Mucosa of rectum (tissue), 2 donors: ENCODE measurements around the gene CACNA1B.
"Not testable (repeated sequence)": the region's sequence is repeated elsewhere in the genome, so short reads cannot be mapped to it uniquely, and the experiment has no call there.

Source experiments
- H3K27ac ChIP-seq, 2 donors: one replicate each; pipeline ENCODE4 v1.7.0; 2013; ENCODE audit warnings: inconsistent platforms in 2 of 2, low read depth in 2 of 2, low read length in 2 of 2
- H3K27me3 ChIP-seq, 2 donors: one replicate each; pipeline ENCODE4 v1.7.0; 2013; ENCODE audit warnings: low read length in 2 of 2; ENCODE audit not compliant: control insufficient read depth in 2 of 2, insufficient read depth in 2 of 2
- H3K36me3 ChIP-seq, 2 donors: one replicate each; pipeline ENCODE4 v1.7.0; 2013; ENCODE audit warnings: low read length in 2 of 2; ENCODE audit not compliant: control insufficient read depth in 2 of 2, insufficient read depth in 2 of 2
- H3K4me1 ChIP-seq, 2 donors: one replicate each; pipeline ENCODE4 v1.7.0; 2013; ENCODE audit warnings: low read length in 2 of 2, mild to moderate bottlenecking in 1 of 2; ENCODE audit not compliant: control insufficient read depth in 2 of 2, insufficient read depth in 2 of 2
- H3K4me3 ChIP-seq, 2 donors: one replicate each; pipeline ENCODE4 v1.7.0; 2013; ENCODE audit warnings: low read length in 2 of 2
- H3K9ac ChIP-seq, 2 donors: one replicate each; pipeline ENCODE4 v1.7.0; 2013; ENCODE audit warnings: low read length in 2 of 2, low read depth in 1 of 2, mild to moderate bottlenecking in 1 of 2
- H3K9me3 ChIP-seq, 2 donors: one replicate each; pipeline ENCODE4 v1.7.0; 2013; ENCODE audit warnings: low read length in 2 of 2; ENCODE audit not compliant: control insufficient read depth in 2 of 2
- donor health status: healthy.
- donor health status: Normal muscosa, but diverticular disease.

CACNA1B gene

GRCh38 chr9:138122201-138122600 lies 244.6 kb downstream of the CACNA1B start:
- Histone ChIP-seq H3K4me3 (no peak overlapping the region), H3K36me3 (no peaks in the 10 kb centered on the region), H3K9me3 (no peaks in the 10 kb centered on the region), H3K27ac (no peak overlapping the region), H3K4me1 (no peaks in the 10 kb centered on the region), H3K9ac (no peak overlapping the region), H3K27me3 (no peaks in the 10 kb centered on the region)

DNA sequence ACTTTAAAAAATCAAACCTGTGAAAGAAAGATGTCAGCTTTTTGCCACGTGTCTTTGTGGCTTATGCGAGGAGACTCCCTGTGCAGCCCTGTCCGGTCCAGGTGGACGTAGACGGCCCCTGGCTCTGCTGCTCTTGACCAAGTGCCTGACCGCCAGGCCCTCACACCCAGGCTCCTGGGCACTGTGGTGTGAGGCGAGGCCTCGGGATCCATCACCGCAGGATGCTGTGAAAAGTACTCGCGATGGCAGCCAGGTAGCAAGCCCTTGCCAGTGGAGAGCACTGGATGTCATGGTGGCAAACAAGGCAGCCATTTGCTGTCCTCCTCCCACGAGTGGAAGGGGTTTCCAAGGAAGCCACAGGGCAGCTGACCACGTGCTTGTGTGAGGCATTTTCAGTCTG lies 245.1 kb downstream of the CACNA1B start:
- no peak overlapping the region for H3K4me3 ChIP-seq
- H3K4me1 ChIP-seq = no peaks in the 10 kb centered on the region
- no peak overlapping the region for H3K9ac ChIP-seq
- H3K9me3 ChIP-seq = no peaks in the 10 kb centered on the region
- no peak overlapping the region for H3K27ac ChIP-seq
- H3K27me3 ChIP-seq = no peaks in the 10 kb centered on the region
- H3K36me3 ChIP-seq = no peaks in the 10 kb centered on the region

- Histone ChIP-seq H3K27me3 (no peaks in the 10 kb centered on the region), H3K4me1 (no peaks in the 10 kb centered on the region), H3K4me3 (no peak overlapping the region), H3K36me3 (no peaks in the 10 kb centered on the region), H3K27ac (no peak overlapping the region), H3K9ac (no peak overlapping the region), H3K9me3 (no peaks in the 10 kb centered on the region)
These were observed 245.5 kb downstream of the CACNA1B start for GRCh38 chr9:138123086-138123485.

DNA sequence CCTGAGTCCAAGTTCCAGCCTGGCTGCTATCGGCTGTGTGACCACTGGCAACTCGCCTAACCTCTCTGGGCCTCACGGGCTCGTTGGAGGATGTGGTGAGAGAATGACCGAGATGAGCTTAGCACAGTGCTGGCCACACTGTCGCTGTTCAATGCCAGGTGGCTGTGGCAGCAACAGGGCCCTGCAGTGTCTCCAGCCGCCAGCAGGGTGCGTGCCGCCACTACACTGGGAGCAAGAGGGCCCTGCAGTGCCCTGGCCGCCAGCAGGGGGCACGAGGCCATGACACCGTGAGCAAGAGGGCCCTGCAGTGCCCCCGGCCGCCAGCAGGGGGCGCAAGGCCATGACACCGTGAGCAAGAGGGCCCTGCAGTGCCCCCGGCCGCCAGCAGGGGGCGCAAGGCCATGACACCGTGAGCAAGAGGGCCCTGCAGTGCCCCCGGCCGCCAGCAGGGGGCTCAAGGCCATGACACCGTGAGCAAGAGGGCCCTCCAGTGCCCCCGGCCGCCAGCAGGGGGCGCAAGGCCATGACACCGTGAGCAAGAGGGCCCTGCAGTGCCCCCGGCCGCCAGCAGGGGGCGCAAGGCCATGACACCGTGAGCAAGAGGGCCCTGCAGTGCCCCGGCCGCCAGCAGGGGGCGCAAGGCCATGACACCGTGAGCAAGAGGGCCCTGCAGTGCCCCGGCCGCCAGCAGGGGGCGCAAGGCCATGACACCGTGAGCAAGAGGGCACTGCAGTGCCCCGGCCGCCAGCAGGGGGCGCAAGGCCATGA lies 248.7 kb downstream of the CACNA1B start:
- not testable (repeated sequence) for H3K4me1 ChIP-seq, H3K4me3 ChIP-seq, H3K36me3 ChIP-seq, H3K27ac ChIP-seq, H3K9me3 ChIP-seq, H3K27me3 ChIP-seq, H3K9ac ChIP-seq

- H3K27ac ChIP-seq, H3K36me3 ChIP-seq, H3K4me1 ChIP-seq, H3K27me3 ChIP-seq, H3K9me3 ChIP-seq, H3K4me3 ChIP-seq, H3K9ac ChIP-seq: not testable (repeated sequence)
These were observed 249.4 kb downstream of the CACNA1B start for GRCh38 chr9:138126858-138127584.

- H3K9me3 ChIP-seq, H3K9ac ChIP-seq, H3K27ac ChIP-seq: not testable (repeated sequence)
These were observed 250.4 kb downstream of the CACNA1B start for GRCh38 chr9:138128027-138128426.

DNA sequence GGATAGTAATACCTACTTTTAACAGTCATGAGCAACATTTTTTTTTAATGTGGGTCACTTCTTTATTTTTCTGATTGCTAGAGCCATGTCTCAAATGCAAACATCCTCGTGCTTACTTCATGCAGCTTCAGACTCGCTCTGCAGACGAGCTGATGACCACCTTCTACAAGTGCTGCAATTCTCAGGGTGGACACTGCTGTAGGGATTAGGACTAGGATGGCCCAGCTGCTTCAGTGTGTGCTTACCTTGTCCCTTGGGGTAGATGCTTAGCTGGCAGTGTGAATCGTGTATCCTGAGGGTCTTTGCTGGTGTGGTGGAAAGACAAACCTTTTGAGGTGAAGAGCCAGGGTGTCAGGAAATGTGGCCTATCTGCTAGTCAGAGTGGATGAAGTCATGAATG lies 251.7 kb downstream of the CACNA1B start:
- not testable (repeated sequence) for H3K4me1 ChIP-seq, H3K27me3 ChIP-seq, H3K4me3 ChIP-seq, H3K27ac ChIP-seq, H3K36me3 ChIP-seq, H3K9me3 ChIP-seq, H3K9ac ChIP-seq

More at GRCh38 chr9:138128027-138128426, 250.4 kb downstream of the CACNA1B start:
- not testable (repeated sequence) for H3K27me3 ChIP-seq, H3K4me3 ChIP-seq, H3K4me1 ChIP-seq, H3K36me3 ChIP-seq

DNA sequence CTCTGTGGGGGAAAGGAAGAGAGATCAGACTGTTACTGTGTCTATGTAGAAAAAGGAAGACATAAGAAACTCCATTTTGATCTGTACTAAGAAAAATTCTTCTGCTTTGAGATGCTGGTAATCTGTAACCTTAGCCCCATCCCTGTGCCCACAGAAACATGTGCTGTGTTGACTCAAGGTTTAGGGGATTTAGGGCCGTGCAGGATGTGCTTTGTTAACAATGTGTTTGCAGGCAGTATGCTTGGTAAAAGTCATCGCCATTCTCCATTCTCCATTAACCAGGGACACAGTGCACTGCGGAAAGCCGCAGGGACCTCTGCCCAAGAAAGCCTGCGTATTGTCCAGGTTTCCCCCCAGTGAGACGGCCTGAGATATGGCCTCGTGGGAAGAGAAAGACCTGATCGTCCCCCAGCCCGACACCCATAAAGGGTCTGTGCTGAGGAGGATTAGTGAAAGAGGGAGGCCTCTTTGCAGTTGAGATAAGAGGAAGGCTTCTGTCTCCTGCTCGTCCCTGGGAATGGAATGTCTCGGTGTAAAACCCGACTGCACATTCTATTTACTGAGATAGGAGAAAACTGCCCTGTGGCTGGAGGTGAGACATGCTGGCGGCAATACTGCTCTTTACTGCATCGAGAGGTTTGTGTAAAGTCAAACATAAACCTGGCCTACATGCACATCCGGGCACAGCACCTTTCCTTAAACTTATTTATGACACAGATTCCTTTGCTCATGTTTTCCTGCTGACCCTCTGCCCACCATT lies 255.5 kb downstream of the CACNA1B start:
- H3K27me3 ChIP-seq, H3K36me3 ChIP-seq, H3K9me3 ChIP-seq, H3K4me3 ChIP-seq, H3K27ac ChIP-seq, H3K4me1 ChIP-seq, H3K9ac ChIP-seq: not testable (repeated sequence)

GRCh38 chr9:138134581-138134980 lies 257.0 kb downstream of the CACNA1B start:
- not testable (repeated sequence) for H3K4me3 ChIP-seq, H3K27me3 ChIP-seq, H3K36me3 ChIP-seq, H3K4me1 ChIP-seq, H3K9ac ChIP-seq, H3K27ac ChIP-seq, H3K9me3 ChIP-seq

DNA sequence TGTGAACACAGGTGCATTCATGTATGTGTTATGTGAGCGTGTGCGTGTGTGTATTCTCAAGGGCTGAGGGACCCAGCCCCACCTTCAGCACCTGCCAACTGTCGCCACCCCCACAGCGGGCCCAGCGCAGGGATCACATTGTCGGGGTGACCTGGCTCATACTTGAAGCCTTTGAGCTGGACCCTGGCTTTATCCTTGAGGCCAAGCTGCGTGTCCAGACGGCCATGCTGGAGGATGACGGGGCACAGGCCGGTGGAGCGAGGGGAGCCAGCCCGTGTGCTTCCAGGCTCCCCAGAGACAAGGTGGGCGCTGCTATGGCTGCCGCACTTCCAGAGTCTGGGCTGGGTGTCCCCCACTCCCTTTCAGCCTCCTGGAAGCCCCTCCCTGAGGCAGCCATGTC lies 261.5 kb downstream of the CACNA1B start:
- H3K36me3 ChIP-seq, H3K4me3 ChIP-seq, H3K4me1 ChIP-seq, H3K27me3 ChIP-seq, H3K27ac ChIP-seq, H3K9me3 ChIP-seq, H3K9ac ChIP-seq: not testable (repeated sequence)
